HepG2 (cell line): ENCODE results near the gene ZDHHC19. TPM values are rescaled to one million over a fixed set of nuclear protein-coding genes. Genes with fewer than 3 reads are reported as not detected.

Source experiments
- ATAC-seq: fragments of 200-7000 bp; cut with Tn5 transposase; 3 replicates; pipeline ENCODE4 v1.9.1; 2020; ENCODE audit warnings: mild to moderate bottlenecking, moderate library complexity
- BruUV-seq: library from RNA; stranded (reverse); fragments of 400-500 nt; replicated peaks from 2 replicates; lab custom pipeline; 2021; lab: Mats Ljungman, UMichigan
- CTCF ChIA-PET: fragments of 300-600 bp; formaldehyde crosslinking; extraction: SDS; loops from one replicate; lab custom pipeline; 2021; ENCODE audit warnings: low total read pairs, inconsistent platforms, low intra/inter-chr PET ratio; lab: Yijun Ruan, JAX
- POLR2A ChIA-PET: fragments of 350-600 bp; sonication (Branson Sonifier 250); formaldehyde crosslinking; loops from one replicate; lab custom pipeline; 2020; ENCODE audit warnings: antibody characterized with exemption, inconsistent platforms; lab: Yijun Ruan, JAX
- DNase-seq: peaks from one replicate; pipeline ENCODE4 v3.0.0-alpha.2; 2015; ENCODE audit warnings: low spot score
- FAIRE-seq: peaks from 3 replicates; lab custom pipeline; 2011; peaks lifted over from hg19 to GRCh38; lab: Jason Lieb, UNC
- H2AFZ ChIP-seq: one replicate; pipeline ENCODE4 v1.6.1; 2011; ENCODE audit warnings: low read length, inconsistent platforms
- H3K27ac ChIP-seq: fragments of 300-600 bp; 3 replicates; pipeline ENCODE4 v1.8.0; 2011; ENCODE audit warnings: mixed run types, mild to moderate bottlenecking, mixed read lengths, low read length, inconsistent platforms; ENCODE audit not compliant: insufficient read depth; ENCODE audit errors: extremely low read length
- H3K27me3 ChIP-seq, 2 experiments: fragments of 200-600 bp in 1 of 2; 2 replicates in 1 of 2; 3 replicates in 1 of 2; pipeline versions ENCODE4 v1.6.0 to v1.8.0; 2011; ENCODE audit warnings: low read length in 2 of 2, mild to moderate bottlenecking in 2 of 2, moderate library complexity in 2 of 2, inconsistent platforms in 1 of 2; ENCODE audit not compliant: insufficient read depth in 2 of 2, control insufficient read depth in 1 of 2
- H3K36me3 ChIP-seq, 2 experiments: fragments of 200-600 bp in 1 of 2; replicated peaks in 1 of 2; 2 replicates in 1 of 2; 3 replicates in 1 of 2; pipeline versions ENCODE4 v1.5.1 to v1.8.0; 2011; ENCODE audit warnings: low read length in 2 of 2, inconsistent platforms in 1 of 2; ENCODE audit not compliant: insufficient read depth in 2 of 2, control insufficient read depth in 1 of 2
- H3K4me1 ChIP-seq: 2 replicates; pipeline ENCODE4 v1.5.1; 2012; ENCODE audit warnings: low read length, inconsistent platforms; ENCODE audit not compliant: insufficient read depth
- H3K4me2 ChIP-seq: 2 replicates; pipeline ENCODE4 v1.6.0; 2011; ENCODE audit warnings: low read depth, low read length, inconsistent platforms
- H3K4me3 ChIP-seq, 3 experiments: fragments of 200-600 bp in 1 of 3; sonication (generic), shearing (Covaris generic) in 1 of 3; replicated peaks in 1 of 3; 2 replicates each; pipeline ENCODE4 v1.5.1; 2011 to 2016; ENCODE audit warnings: low read length in 3 of 3, inconsistent platforms in 2 of 3, low read depth in 2 of 3, mild to moderate bottlenecking in 2 of 3, control low read depth in 1 of 3, mixed read lengths in 1 of 3; ENCODE audit not compliant: insufficient read depth in 1 of 3
- H3K79me2 ChIP-seq: one replicate; pipeline ENCODE4 v1.6.1; 2011; ENCODE audit warnings: low read length, inconsistent platforms; ENCODE audit not compliant: insufficient read depth
- H3K9ac ChIP-seq: 2 replicates; pipeline ENCODE4 v1.6.0; 2011; ENCODE audit warnings: mild to moderate bottlenecking, low read depth, low read length, inconsistent platforms; ENCODE audit not compliant: insufficient read depth
- H3K9me3 ChIP-seq: 2 replicates; pipeline ENCODE4 v1.5.1; 2012; ENCODE audit warnings: mild to moderate bottlenecking, low read length
- H4K20me1 ChIP-seq: 2 replicates; pipeline ENCODE4 v1.6.0; 2011; ENCODE audit warnings: inconsistent platforms, mild to moderate bottlenecking, low read length, moderate library complexity; ENCODE audit not compliant: insufficient read depth
- ADNP ChIP-seq: sonication (generic); formaldehyde crosslinking; IDR thresholded peaks from 2 replicates; pipeline ENCODE4 v1.4.0; 2020; ENCODE audit warnings: missing genetic modification reagents
- CHD4 ChIP-seq: fragments of 200-600 bp; sonication (generic); IDR thresholded peaks from 2 replicates; pipeline ENCODE4 v1.7.0; 2017; ENCODE audit warnings: mild to moderate bottlenecking, low read length, borderline replicate concordance
- TIGD3 ChIP-seq: sonication (generic); formaldehyde crosslinking; IDR thresholded peaks from 2 replicates; pipeline ENCODE4 v1.5.1; 2020; ENCODE audit warnings: mild to moderate bottlenecking, missing genetic modification reagents, borderline replicate concordance
- ZNF343 ChIP-seq: sonication (generic); formaldehyde crosslinking; IDR thresholded peaks from 2 replicates; pipeline ENCODE4 v1.4.0; 2020; ENCODE audit warnings: mild to moderate bottlenecking, missing genetic modification reagents
- ZNF550 ChIP-seq: sonication (generic); formaldehyde crosslinking; IDR thresholded peaks from 2 replicates; pipeline ENCODE4 v1.4.0; 2020; ENCODE audit warnings: mild to moderate bottlenecking, missing genetic modification reagents, borderline replicate concordance
- ZNF629 ChIP-seq: sonication (generic); formaldehyde crosslinking; conservative IDR thresholded peaks from 2 replicates; pipeline ENCODE4 v1.5.0; 2020; ENCODE audit warnings: missing genetic modification reagents
- ZNF766 ChIP-seq: sonication (generic); formaldehyde crosslinking; IDR thresholded peaks from 2 replicates; pipeline ENCODE4 v1.5.0; 2020; ENCODE audit warnings: missing genetic modification reagents, borderline replicate concordance
- ZNF891 ChIP-seq: sonication (generic); formaldehyde crosslinking; IDR thresholded peaks from 2 replicates; pipeline ENCODE4 v1.5.0; 2020; ENCODE audit warnings: mild to moderate bottlenecking, missing genetic modification reagents
- WGBS: methylation state at CpG from one replicate; pipeline ENCODE4 v1.1.6; 2017; ENCODE audit warnings: low lambda C conversion rate; 5-methylcytosine and 5-hydroxymethylcytosine counted together
- in situ Hi-C: cut with HindIII; loops from 2 replicates; pipeline ENCODE4 v1.10.0; 2017; ENCODE audit warnings: low pct_unique_long_range_greater_than_20kb; ENCODE audit not compliant: extremely low pct_ligation_motif_present
- intact Hi-C: fragments of 100-400 bp; cut with micrococcal nuclease; formaldehyde crosslinking; loops from one replicate; pipeline ENCODE4 v1.10.0; 2022; ENCODE audit not compliant: unreplicated experiment
- polyA plus RNA-seq, 8 experiments: library from polyadenylated mRNA; depleted of rRNA in 3 of 8; stranded (reverse) in 7 of 8; unstranded in 1 of 8; fragments of >200 nt; fragmentation: Illumina TruSeq in 4 of 8; extraction: Trizol in 4 of 8; gene quantifications; 2 replicates each; pipeline versions ENCODE4 v1.2.1 to v1.2.3, GENCODE V29; 2011 to 2016; ENCODE audit warnings: low read depth in 4 of 8, missing spikeins in 1 of 8, mixed read lengths in 1 of 8; ENCODE audit not compliant: insufficient read depth in 1 of 8
- total RNA-seq, 5 experiments: library from RNA; depleted of rRNA; stranded (reverse); fragments of >200 nt; fragmentation: Illumina TruSeq; extraction: Trizol; gene quantifications; 2 replicates each; pipeline ENCODE4 v1.2.3, GENCODE V29; 2016; ENCODE audit warnings: low read depth in 1 of 5
- TF ChIP-seq, protein P1 (sequence below): sonication (generic); formaldehyde crosslinking; conservative IDR thresholded peaks from 2 replicates; pipeline ENCODE4 v1.8.1; 2023; ENCODE audit warnings: missing genetic modification reagents

Gene ZDHHC19
- total and polyA plus RNA-seq, 2 of the 13 experiments (the other 11 are each of a cell fraction or from before 2014, with no cell fraction given) = 0.22 to 0.53 TPM

- Histone ChIP-seq H3K4me2 (peak overlapping the region; percentile 79), H2AFZ (no peak overlapping the region), H3K79me2 (no peaks in the 10 kb centered on the region), H3K9ac (peak overlapping the region; percentile 12; the same call in 1 of the 2 replicates), H3K4me3 (peak overlapping the region; percentile 55 to 79 (median 63)), H3K36me3 (no peaks in the 10 kb centered on the region), H3K9me3 (no peaks in the 10 kb centered on the region), H3K27me3 (no peaks in the 10 kb centered on the region; a peak in 1 of 5 replicates), H3K27ac (peak overlapping the region; percentile 71), H3K4me1 (peaks cover 94% of the 10 kb centered on the region), H4K20me1 (no peaks in the 10 kb centered on the region)
- ChIA-PET POLR2A (interaction anchor here (0.9 to 2.8 kb wide), 5 partner anchors 12 to 217 kb away, joined by 3 to 13 read pairs (median 3); no protein-coding TSS in a partner anchor), CTCF (no interaction called here)
- 0% methylated on average over 10 of the region's 10 CpGs for WGBS
- BruUV-seq = no TSS peak
- in situ Hi-C loops = no loop called here
- FAIRE-seq (no peak), ATAC-seq (peak; percentile 34), DNase-seq (no peak)
- intact Hi-C loops = no loop called here
- TF ChIP-seq ZNF629 (CRISPR knock-in tag) = peak; percentile 94
- TF ChIP-seq ZNF766 (CRISPR knock-in tag) = no peak
- TF ChIP-seq CHD4 = peak; percentile 86
- TF ChIP-seq, protein P1, sequence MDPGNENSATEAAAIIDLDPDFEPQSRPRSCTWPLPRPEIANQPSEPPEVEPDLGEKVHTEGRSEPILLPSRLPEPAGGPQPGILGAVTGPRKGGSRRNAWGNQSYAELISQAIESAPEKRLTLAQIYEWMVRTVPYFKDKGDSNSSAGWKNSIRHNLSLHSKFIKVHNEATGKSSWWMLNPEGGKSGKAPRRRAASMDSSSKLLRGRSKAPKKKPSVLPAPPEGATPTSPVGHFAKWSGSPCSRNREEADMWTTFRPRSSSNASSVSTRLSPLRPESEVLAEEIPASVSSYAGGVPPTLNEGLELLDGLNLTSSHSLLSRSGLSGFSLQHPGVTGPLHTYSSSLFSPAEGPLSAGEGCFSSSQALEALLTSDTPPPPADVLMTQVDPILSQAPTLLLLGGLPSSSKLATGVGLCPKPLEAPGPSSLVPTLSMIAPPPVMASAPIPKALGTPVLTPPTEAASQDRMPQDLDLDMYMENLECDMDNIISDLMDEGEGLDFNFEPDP (CRISPR knock-in tag) = 0 out of 2 replicates have a peak, but pooled peaks have one; percentile 60
- 0 out of 2 replicates have a peak, but pooled peaks have one; percentile 35 for TF ChIP-seq ZNF550
- TF ChIP-seq ZNF891 (CRISPR knock-in tag) = peak; percentile 1; the same call in 1 of the 2 replicates
- no peak for TF ChIP-seq ZNF343
- TF ChIP-seq ADNP (CRISPR knock-in tag) = peak; percentile 50; the same call in 1 of the 2 replicates
- no peak for TF ChIP-seq TIGD3 (CRISPR knock-in tag)
Measured at GRCh38 chr3:196215493-196216020, 4.4 kb upstream of the ZDHHC19 start.
